Activated T-helper 9 cell treated with anti-CD3 and anti-CD28 coated beads, Interleukin-2, amount 50 U/mL, for 16 hours (primary cell): ENCODE results near the gene C7orf57.

ENCODE experiments used
- DNase-seq: peaks from one replicate; pipeline ENCODE4 v3.0.0-alpha.2; 2020; ENCODE audit warnings: low read depth

The C7orf57 gene

DNA sequence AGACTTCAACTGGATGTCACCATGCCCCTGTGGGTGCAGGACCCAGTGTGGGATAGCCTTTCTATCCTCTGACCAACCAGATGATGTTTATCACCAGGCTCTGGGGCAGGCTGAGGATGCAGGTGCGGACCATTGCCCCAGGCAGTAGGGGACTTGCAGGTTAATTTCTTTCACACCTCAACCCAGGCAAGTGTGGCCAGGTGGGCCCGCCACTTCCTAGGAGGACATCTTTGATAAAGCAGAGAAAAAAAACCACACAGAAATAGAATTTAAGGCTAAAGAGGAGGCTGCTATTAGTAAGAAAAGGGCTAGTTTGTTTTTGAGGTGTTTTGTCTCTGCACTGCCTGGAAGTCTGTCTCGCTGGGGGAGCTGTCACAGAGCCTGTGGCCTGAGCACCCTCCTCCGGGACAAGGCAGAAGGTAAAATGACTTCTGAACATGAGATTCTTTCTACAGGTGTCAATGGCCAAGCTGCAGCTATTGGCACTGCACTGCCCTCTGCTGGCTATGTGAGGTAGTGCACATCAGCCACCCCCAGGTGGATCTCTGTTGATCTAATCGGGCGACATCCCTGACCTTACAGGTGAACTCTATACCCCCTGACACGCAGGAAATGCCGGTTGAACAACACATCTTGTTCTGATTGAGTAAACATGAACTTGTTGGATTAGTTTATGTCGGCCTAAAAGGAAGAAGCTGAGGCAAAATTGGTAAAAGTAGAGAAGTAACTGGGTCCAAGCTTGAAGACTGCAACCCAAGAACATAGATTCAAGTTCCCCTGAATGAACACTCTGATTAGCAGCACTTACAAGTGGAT, 74.7 kb downstream of the C7orf57 start:
- DNase-seq: peak; percentile 77

DNA sequence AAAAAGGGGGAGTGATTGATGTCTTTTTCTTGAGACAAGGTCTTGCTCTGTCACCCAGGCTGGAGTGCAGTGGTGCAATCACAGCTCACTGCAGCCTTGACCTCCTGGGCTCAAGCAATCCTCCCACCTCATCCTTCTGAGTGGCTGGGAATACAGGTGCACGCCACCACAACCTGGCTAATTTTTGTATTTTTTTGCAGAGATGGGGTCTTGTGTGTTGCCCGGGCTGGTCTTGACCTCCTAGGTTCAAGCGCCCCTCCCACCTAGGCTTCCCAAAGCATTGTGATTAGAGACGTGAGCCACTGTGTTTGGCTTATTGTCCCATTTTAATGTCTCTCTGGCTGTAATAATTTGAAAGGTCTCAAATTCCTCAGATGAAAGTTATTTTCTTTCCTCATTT, 75.5 kb downstream of the C7orf57 start:
- no peak for DNase-seq
